Loucy (cell line): ENCODE measurements around the gene PRPF38A.

Experiments used
- H2AFZ ChIP-seq: fragments of 200-600 bp; sonication (generic); 2 replicates; pipeline ENCODE4 v1.6.0; 2016; ENCODE audit warnings: antibody characterized with exemption, mild to moderate bottlenecking, low read length, moderate library complexity
- H3F3A ChIP-seq: fragments of 200-600 bp; 2 replicates; pipeline ENCODE4 v1.6.0; 2016; ENCODE audit warnings: antibody characterized with exemption, low read depth, mild to moderate bottlenecking
- H3K27me3 ChIP-seq: fragments of 200-600 bp; sonication (generic); 2 replicates; pipeline ENCODE4 v1.6.1; 2014; ENCODE audit warnings: low read length, mild to moderate bottlenecking; ENCODE audit not compliant: insufficient read depth, poor library complexity, severe bottlenecking
- H3K36me3 ChIP-seq: fragments of 200-600 bp; sonication (generic); 2 replicates; pipeline ENCODE4 v1.6.1; 2016; ENCODE audit warnings: low read length; ENCODE audit not compliant: insufficient read depth
- H3K4me1 ChIP-seq: fragments of 200-600 bp; sonication (generic); 2 replicates; pipeline ENCODE4 v1.5.1; 2014; ENCODE audit warnings: low read length, mild to moderate bottlenecking; ENCODE audit not compliant: insufficient read depth, poor library complexity, severe bottlenecking
- H3K4me2 ChIP-seq: fragments of 200-600 bp; sonication (generic); 2 replicates; pipeline ENCODE4 v1.6.0; 2014; ENCODE audit warnings: antibody characterized with exemption, low read length, low read depth, mild to moderate bottlenecking; ENCODE audit not compliant: poor library complexity, severe bottlenecking
- H3K4me3 ChIP-seq: fragments of 200-600 bp; sonication (generic); 2 replicates; pipeline ENCODE4 v1.5.1; 2014; ENCODE audit warnings: low read length, mild to moderate bottlenecking, mixed read lengths; ENCODE audit not compliant: poor library complexity, severe bottlenecking
- H3K79me2 ChIP-seq: fragments of 200-600 bp; sonication (generic); 2 replicates; pipeline ENCODE4 v1.6.1; 2014; ENCODE audit warnings: low read length; ENCODE audit not compliant: insufficient read depth
- H3K9ac ChIP-seq: fragments of 200-600 bp; sonication (generic); 2 replicates; pipeline ENCODE4 v1.6.0; 2014; ENCODE audit warnings: mild to moderate bottlenecking, low read depth, low read length, moderate library complexity; ENCODE audit not compliant: poor library complexity, severe bottlenecking
- H3K9me2 ChIP-seq: fragments of 200-600 bp; sonication (generic); replicated peaks from 2 replicates; pipeline ENCODE4 v1.6.1; 2016; ENCODE audit warnings: low read depth, low read length, mixed read lengths
- H3K9me3 ChIP-seq: fragments of 200-600 bp; sonication (generic); 2 replicates; pipeline ENCODE4 v1.6.1; 2014; ENCODE audit warnings: mild to moderate bottlenecking, antibody characterized with exemption, low read length, low read depth; ENCODE audit not compliant: insufficient read depth
- H4K20me1 ChIP-seq: fragments of 200-600 bp; sonication (generic); 2 replicates; pipeline ENCODE4 v1.6.0; 2014; ENCODE audit warnings: antibody characterized with exemption, low read length, mild to moderate bottlenecking; ENCODE audit not compliant: insufficient read depth, poor library complexity, severe bottlenecking
- CTCF ChIP-seq: fragments of 200-600 bp; sonication (generic); conservative IDR thresholded peaks from 2 replicates; pipeline ENCODE4 v1.5.1; 2014; ENCODE audit warnings: mild to moderate bottlenecking, antibody characterized with exemption, low read length
- EZH2phosphoT487 ChIP-seq: fragments of 200-600 bp; IDR thresholded peaks from 2 replicates; pipeline ENCODE4 v1.6.1; 2018; ENCODE audit warnings: antibody characterized with exemption, mild to moderate bottlenecking, moderate library complexity, borderline replicate concordance

PRPF38A gene

DNA sequence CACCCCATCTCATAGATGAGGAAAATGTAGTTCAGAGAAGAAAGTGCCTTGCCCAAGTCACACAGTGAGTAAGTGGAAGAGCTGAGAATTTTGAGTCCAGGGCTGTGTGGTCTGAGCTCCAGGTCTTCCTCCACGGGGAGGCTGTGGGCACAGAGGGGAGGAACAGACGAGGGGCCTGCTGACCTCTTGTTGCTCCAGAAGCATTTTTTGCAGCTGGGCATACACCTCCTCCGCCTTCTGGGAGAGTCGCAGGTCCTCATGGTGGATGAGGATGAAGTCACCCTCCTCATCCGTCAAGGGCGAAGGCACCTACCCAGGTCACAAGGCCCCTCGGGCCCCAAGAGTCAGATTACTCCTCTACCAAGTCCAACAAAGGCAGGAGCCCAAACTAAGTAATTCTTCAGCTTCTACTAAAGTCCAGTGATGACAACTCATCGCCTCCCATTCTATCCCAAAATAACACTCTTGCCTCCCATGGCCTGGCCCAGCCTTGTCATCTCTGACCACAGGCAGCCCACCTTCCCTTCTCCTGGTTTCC, 47.5 kb upstream of the PRPF38A start:
- no peaks in the 10 kb centered on the region for H3K9me3 ChIP-seq
- H3F3A ChIP-seq: no peaks in the 10 kb centered on the region
- H3K79me2 ChIP-seq: peaks cover 3% of the 10 kb centered on the region; the same call in 1 of the 2 replicates
- no peaks in the 10 kb centered on the region for H3K27me3 ChIP-seq
- H3K4me2 ChIP-seq: no peak overlapping the region
- no peak overlapping the region for H2AFZ ChIP-seq
- no peak overlapping the region for H3K9ac ChIP-seq
- no peaks in the 10 kb centered on the region for H3K9me2 ChIP-seq
- H3K4me3 ChIP-seq: no peak overlapping the region
- TF ChIP-seq EZH2phosphoT487 (no peak), CTCF (no peak)
- peaks cover 3% of the 10 kb centered on the region for H4K20me1 ChIP-seq
- H3K4me1 ChIP-seq: no peaks in the 10 kb centered on the region
- peaks cover 81% of the 10 kb centered on the region; the same call in 1 of the 2 replicates for H3K36me3 ChIP-seq

DNA sequence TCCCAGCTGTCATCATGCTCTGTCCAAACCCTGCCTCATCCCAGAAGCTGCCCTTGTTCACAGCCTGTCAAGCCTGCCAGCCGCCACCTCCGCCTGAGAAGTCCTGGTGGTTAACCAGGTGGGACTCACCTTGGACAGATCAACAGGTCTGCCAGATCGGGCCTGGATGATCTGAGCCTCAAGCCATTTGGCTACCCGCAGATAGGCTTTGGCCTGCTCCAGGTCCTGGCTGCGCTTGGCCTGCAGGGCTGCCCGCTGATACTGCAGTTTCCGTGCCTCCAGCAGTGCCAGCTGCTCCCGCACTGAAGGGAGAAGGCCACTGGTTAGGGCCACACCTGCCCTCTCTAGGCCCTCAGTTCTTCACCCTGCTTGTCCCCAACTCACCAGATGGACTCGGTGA, 47.0 kb upstream of the PRPF38A start:
- Histone ChIP-seq H3K27me3 (no peaks in the 10 kb centered on the region), H3F3A (no peaks in the 10 kb centered on the region), H3K4me3 (no peak overlapping the region), H3K36me3 (peaks cover 81% of the 10 kb centered on the region; the same call in 1 of the 2 replicates), H3K4me2 (no peak overlapping the region), H3K9me2 (no peaks in the 10 kb centered on the region), H3K9me3 (no peaks in the 10 kb centered on the region), H3K79me2 (peaks cover 7% of the 10 kb centered on the region; the same call in 1 of the 2 replicates), H3K4me1 (no peaks in the 10 kb centered on the region), H4K20me1 (peaks cover 3% of the 10 kb centered on the region), H2AFZ (no peak overlapping the region), H3K9ac (no peak overlapping the region)
- TF ChIP-seq EZH2phosphoT487 (no peak), CTCF (no peak)

- H3K4me2 ChIP-seq: no peak overlapping the region
- no peak overlapping the region for H3K4me3 ChIP-seq
- TF ChIP-seq CTCF (no peak), EZH2phosphoT487 (no peak)
- H3K9ac ChIP-seq: no peak overlapping the region
- peaks cover 19% of the 10 kb centered on the region; the same call in 1 of the 2 replicates for H3K79me2 ChIP-seq
- peaks cover 78% of the 10 kb centered on the region; the same call in 1 of the 2 replicates for H3K36me3 ChIP-seq
- H3F3A ChIP-seq: no peaks in the 10 kb centered on the region
- no peaks in the 10 kb centered on the region for H3K9me2 ChIP-seq
- peaks cover 7% of the 10 kb centered on the region for H3K4me1 ChIP-seq
- no peaks in the 10 kb centered on the region for H3K9me3 ChIP-seq
- no peak overlapping the region for H2AFZ ChIP-seq
- peaks cover 5% of the 10 kb centered on the region for H4K20me1 ChIP-seq
- no peaks in the 10 kb centered on the region for H3K27me3 ChIP-seq
Observed at GRCh38 chr1:52358851-52359497, 45.4 kb upstream of the PRPF38A start.
